Stimulated activated CD8-positive, alpha-beta memory T cell treated with anti-CD3 and anti-CD28 coated beads, Interleukin-2, amount 100 ng/mL, for 48 hours (primary cell): ENCODE data around the gene VARS2.
A peak's percentile ranks its signal among the peaks of the same experiment; 100 is the strongest.
"Not testable (repeated sequence)": the region's sequence is repeated elsewhere in the genome, so short reads cannot be mapped to it uniquely, and the experiment has no call there.

Source experiments
- DNase-seq, 2 donors: peaks; one replicate each; pipeline ENCODE4 v3.0.0-alpha.2; 2020; ENCODE audit warnings: low read depth in 2 of 2

VARS2 gene

DNA sequence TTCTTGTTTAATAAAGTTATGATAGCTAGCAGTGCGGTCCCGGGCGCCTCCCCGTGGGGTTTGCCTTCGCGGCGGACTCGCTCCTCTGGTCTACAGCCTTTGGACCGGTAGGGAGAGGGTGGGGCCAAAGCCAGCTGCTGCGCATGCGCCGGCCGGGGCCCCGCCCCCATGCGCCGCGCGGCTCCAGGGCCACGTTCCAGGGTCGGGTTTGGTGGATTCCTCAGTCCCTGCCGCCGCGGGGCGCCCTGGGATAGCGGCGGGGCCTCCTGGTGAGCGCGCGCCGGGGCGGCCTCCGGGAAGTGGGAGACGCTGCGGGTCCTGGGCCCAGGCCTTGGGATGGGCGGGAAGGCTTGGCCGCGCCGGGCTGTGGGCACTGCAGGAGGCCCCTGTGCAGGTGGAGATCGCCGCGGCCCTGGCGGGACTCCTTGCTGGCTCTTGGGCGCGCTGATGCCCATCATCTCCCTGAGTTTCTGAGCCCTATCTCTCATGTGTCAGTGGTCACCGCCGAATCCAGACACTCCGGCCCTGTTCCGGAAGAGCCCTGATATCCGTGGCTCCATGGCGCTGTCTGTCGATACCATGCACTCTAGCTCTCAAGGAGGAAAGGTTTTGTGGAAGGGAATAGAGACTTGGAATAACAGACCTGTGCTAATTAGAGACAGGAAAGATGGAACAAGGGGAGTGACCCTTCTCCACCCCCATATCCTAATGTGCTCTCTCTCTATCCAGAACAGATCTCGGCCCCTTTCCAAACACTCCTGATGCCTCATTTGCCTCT is at the start of gene VARS2:
Gene VARS2 (plus strand): TSS at position 163 of the 778 bp plus-strand sequence. CDS start 599 bp downstream, at position 762.
- DNase-seq, result peak; percentile 75 to 79

DNA sequence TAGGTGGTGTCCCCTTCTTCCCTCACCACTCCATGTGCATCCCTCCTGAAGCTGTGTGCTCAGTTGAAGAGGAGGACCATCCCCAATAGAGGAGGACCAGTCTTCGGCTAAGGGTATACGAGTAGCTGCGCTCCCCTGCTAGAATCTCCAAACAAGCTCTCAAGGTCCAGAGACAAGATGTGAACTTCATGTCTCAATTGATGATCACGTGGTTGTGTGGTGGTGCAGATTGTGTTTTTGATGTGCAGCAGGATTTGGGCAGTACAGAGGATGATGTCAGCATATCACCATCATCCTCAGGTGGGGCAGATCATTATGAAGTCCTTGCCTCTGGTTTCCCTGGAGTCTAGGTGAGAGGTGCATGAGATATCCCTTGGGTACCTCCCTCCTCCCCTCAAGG is 49.7 kb upstream of the VARS2 start:
- no peak for DNase-seq

DNA sequence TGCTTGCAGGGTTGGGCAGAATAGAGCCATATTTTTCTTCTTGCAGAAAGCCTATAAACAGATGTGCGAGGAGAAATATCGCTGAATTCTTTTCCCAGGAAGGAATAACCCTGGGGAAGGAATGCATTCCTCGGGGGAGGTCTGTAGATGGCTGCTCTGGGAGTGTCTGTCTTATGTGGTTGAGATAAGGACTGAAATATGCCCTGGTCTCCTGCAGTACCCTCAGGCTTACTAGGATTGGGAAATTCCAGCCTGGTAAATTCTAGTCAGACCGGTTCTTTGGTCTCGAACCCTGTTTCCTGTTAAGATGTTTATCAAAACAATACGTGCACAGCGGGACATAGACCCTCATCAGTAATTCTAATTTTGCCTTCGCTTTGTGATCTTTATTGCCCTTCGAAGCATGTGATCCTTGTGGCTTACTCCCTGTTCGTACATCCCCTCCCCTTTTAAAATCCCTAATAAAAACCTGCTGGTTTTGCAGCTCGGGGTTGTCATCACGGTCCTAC is 44.7 kb upstream of the VARS2 start:
- not testable (repeated sequence) for DNase-seq

GRCh38 chr6:30870546-30870945 is 43.5 kb upstream of the VARS2 start:
- no peak for DNase-seq

DNA sequence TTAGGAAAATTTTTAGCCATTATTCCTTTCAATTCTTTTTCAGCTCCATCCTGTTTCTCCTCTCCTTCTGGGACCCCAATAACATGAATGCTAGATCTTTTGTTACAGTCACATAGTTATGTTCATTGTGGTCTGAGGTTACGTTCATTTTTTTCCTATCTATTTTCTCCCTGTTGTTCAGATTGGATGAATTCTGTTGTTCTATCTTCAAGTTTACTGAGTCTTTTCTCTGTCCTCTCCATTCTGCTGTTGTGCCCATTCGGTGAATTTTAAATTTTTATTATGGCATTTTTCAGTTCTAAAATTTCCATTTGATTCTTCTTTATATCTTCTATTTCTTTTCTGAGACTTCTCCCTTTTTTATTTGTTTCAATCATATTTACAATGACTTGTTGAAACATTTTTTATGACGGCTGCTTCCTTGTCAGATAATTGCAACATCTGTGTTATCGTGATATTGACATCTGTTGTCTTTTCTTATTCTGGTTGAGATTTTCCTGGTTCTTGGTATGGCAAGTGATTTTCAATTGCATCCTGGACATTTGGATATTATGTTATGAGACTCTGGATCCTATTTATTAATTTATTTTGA is 42.4 kb upstream of the VARS2 start:
- no peak for DNase-seq

DNA sequence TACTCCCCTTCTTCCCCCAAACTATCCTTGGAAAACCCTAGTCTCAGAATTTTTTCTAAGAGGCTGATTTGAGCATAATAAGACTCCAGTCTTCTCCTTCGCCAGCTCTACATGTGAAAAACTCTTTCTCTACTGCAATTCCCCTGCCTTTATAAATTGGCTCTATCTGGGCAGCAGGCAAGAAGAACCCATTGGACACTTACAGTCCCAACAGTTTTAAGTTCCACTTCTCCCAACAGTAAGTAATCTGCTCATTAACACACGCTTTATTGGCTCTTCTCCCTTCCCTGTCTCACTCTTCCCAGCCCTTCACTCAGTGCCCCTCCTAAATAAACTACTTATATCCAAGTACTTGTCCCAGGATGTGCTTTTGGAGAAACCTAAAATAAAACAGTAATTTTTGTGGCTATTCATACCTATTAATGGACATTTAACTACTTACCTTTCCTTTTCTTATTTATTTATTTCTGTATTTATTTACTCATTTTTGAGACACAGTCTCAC is 40.8 kb upstream of the VARS2 start:
- no peak for DNase-seq

DNA sequence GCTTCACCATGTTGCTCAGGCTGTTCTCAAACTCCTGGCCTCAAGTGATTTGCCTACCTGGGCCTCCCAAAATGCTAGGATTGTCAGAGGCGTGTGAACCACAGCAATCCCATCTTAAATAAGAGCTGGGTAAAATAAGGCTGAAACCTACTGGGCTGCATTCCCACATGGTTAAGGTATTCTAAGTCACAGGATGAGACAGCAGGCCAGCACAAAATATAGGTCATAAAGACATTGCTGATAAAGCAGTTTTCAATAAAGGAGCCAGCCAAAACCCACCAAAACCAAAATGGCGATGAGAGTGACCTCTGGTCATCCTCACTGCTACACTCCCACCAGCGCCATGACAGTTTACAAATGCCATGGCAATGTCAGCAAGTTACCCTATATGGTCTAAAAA is 40.2 kb upstream of the VARS2 start:
- DNase-seq, result not testable (repeated sequence)

DNA sequence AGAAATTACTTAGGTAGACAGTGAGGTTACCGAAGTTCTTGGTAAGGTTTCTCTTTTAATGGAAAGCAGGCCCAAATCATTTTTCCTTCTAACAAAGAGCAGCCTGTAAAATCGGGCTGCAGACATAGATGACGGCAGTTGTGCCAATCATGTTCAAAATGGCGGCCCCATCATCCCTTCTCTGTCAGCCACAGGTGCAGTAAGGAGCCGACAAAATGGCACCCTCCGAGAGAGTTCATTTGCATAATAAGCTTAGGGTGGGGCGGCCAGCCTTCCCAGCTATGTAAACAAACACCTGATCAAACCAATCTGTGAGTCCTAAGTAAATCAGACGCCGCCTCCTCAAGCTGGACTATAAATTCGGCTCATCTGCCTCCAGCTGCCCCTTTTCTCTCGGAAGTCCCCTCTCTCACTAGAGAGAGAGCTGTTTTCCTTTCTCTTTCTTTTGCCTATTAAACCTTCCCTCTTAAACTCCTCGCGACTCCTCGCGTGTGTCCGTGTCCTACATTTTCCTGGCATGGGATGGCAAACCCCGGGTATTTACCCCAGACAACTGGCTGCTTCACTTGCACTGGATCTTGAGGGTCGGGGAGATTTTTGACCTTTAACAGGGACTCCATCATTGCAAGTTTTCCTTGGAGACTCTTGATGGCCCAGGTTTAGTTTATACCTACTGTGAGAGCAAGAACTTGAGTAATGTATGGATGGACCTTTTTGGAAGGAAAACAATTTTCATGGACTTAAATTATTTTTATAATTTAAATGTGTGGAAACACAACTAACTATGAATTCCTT is 38.6 kb upstream of the VARS2 start:
- no peak for DNase-seq

DNA sequence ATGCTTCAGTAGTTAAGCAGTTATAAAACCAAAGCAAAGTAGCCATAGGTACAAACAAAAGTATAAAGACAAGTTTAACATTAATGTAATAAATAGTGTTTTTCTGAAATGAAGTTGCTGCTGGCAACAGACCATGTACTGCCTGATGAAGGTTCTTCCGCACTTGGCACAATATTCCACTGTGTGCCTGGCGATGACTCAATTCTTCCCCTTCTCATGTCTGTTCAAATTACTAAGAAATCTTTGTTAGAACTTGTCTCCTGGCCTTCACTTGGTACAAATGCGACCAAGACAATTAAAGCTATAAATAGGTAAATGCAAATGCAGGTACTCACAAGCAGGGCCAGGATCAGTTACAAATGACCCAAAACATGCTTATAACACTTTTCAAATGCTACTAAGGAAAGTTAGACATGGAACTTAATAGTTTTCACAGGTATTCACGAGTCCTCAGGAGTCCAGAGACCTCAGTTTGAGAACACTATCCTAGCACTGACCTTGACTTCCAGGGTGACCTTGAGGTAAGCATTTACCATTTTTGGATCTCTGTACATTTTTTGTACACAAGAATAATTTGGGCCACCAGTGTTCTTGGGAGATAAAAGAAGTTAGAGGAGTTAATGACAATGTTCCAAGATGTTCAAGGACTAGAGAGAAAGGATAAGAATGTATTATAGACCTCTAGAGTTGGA is 37.9 kb upstream of the VARS2 start:
- no peak for DNase-seq

GRCh38 chr6:30877419-30878262 is 36.4 kb upstream of the VARS2 start:
- peak; percentile 64 to 65 for DNase-seq

DNA sequence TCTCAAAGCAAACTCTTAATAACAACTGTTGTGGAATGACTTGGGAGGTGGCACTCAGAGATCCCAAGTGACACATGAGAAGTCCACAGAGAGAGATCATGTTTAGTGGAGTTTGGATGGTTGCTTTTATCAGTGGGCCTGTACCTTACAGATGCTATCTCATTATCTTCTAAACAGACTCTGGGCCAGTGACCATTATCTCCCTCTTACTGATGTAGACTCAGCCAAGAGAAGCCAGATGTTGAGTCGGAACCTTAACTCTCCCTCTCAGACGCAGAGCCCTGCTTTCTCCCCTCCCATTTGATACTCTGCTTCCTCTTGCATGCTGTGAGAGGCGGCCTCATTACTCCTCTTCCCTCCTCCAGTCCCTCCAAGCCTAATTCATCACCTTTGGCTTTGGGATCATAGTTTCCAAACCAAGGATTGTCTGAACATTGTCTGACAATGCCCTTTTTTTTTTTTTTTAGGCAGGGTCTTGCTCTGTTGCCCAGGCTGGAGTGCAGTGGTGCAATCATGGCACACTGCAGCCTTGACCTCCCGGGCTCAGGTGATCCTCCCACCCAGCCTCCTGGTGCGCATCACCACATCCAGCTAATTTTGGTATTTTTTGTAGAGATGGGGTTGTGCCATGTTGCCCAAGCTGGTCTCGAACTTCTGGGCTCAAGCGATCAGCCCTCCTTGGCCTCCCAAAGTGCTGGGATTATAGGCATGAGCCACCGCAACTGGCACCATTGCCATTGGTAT is 34.2 kb upstream of the VARS2 start:
- DNase-seq, result no peak

GRCh38 chr6:30880698-30881252 is 33.3 kb upstream of the VARS2 start:
- DNase-seq, result no peak

- no peak for DNase-seq
These were observed 32.4 kb upstream of the VARS2 start for GRCh38 chr6:30881392-30882203.

DNA sequence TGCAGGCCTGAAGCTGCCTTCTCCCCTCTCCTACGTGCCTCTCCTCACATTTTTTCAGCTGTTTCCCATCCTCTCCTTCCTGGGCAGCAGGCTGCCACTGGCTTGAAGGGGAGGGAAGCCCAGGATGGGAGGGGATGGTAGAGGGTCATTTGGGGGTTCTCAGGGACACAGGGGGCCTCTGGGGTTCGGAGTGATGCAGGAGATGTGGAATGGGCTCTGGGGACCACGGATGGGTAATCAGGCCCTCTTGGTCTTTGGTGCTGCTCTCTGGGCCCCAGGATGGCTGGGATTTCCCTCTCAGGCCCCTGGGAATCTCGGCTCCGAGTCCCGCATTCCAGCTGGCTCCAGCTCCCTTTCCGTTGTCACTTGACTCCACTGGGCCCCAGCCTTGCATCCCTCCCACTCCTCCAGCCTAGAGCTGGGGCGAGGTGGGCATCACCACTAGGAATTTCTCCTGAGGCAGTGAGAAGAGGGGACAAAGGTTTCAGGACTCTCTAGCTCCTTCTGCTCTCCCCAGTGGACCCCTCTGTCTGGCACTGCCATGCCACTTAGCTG is 31.8 kb upstream of the VARS2 start:
- DNase-seq, result no peak

DNA sequence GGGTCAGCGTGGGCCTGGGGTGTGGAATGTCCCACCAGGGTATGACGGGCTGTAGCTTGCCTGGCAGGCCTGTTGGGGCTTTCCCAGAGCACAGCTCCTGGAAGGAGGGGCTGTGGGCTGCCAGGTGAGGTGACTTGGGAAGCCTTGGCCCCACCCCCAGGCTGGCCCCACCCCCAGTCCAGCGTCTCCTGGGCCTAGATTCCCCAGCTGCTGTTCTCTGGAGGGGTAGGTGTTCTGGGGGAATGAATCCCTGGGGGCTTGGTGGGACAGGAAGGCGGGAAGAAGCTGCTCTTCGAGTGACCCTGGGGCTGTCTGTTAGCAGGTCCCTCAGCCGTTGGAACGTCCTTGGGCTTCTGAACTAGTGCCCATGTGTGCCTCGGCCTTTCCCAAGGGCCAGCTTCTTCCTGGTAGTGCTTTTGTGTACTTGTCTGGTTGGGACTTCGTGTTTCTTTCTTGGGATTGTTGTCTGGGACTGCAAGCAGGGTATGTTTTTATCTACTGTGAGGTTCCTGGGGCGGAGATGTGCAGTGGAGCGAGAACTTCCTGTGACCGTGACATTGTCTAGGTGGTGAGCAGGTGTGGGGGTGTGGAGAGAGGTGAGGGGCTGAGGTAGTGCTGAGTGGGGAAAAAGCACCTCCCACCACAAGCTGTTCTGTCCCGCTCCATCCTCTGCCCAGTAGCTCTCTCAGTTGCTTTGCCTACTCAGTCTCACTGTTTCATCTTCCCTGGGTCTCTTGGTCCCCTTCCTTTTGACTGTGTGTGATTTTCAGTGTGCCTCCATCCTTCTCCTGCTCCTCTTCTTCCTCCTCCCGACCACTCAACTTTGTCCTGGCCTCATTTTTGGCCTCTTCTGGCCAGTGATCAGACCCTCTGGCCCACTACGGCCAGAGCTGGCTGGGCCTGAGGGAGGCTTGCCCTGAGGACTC is 31.0 kb upstream of the VARS2 start:
- no peak for DNase-seq

GRCh38 chr6:30883685-30884520 is 30.1 kb upstream of the VARS2 start, which contains the start of gene DDR1:
DDR1 (plus strand) TSS chr6:30884519; CDS start chr6:30888730, 4,211 bp downstream.
- DNase-seq, result peak in 1 of 2 donors; percentile 30
